IPS-15b (cell line): Measurements from ENCODE around the gene NR2F6.
"Not testable (repeated sequence)": the region's sequence is repeated elsewhere in the genome, so short reads cannot be mapped to it uniquely, and the experiment has no call there.

Experiments used
- H3K27me3 ChIP-seq: one replicate; pipeline ENCODE4 v1.6.1; 2013; ENCODE audit warnings: low read length; ENCODE audit not compliant: control insufficient read depth, insufficient read depth
- H3K36me3 ChIP-seq: one replicate; pipeline ENCODE4 v1.6.1; 2013; ENCODE audit warnings: low read length; ENCODE audit not compliant: control insufficient read depth, insufficient read depth
- H3K4me1 ChIP-seq: one replicate; pipeline ENCODE4 v1.6.1; 2013; ENCODE audit warnings: mild to moderate bottlenecking, low read length; ENCODE audit not compliant: control insufficient read depth, insufficient read depth
- H3K4me3 ChIP-seq: one replicate; pipeline ENCODE4 v1.5.1; 2013; ENCODE audit warnings: low read depth, low read length
- H3K9ac ChIP-seq: one replicate; pipeline ENCODE4 v1.6.1; 2013; ENCODE audit warnings: low read depth, mild to moderate bottlenecking, low read length
- H3K9me3 ChIP-seq: one replicate; pipeline ENCODE4 v1.6.1; 2013; ENCODE audit warnings: mild to moderate bottlenecking, low read length; ENCODE audit not compliant: control insufficient read depth, insufficient read depth

NR2F6 gene

DNA sequence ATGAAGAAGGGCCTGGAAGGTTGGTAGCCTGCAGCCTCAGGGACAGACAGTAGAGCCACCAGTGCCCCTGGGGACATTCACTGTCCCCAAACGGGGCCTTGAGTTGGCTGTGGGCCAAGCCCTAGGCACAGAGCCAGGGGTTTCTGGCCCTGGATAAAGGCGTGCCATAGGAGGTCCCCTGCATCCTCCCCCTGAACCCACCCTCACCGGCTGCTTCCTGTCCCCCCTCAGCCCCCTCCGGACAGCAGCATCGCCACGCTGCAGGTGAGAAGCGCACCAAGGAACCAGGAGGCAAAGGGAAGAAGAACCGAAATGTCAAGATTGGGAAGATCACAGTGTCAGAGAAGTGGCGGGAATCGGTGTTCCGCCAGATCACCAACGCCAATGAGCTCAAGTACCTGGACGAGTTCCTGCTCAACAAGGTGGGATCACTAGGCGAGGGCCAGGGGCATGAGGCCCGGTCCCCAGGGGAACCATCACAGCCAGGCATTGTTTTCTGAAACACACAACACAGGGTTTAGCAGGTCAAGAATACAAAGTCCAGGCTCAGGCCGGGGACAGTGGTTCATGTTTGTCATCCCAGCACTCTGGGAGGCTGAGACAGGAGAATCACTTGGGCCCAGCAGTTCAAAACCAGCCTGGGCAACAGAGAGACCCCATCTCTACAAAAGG is 45.2 kb downstream of the NR2F6 start:
- Histone ChIP-seq H3K9me3 (no peaks in the 10 kb centered on the region), H3K27me3 (no peaks in the 10 kb centered on the region), H3K9ac (no peak overlapping the region), H3K36me3 (peaks cover 30% of the 10 kb centered on the region), H3K4me3 (no peak overlapping the region), H3K4me1 (no peaks in the 10 kb centered on the region)

DNA sequence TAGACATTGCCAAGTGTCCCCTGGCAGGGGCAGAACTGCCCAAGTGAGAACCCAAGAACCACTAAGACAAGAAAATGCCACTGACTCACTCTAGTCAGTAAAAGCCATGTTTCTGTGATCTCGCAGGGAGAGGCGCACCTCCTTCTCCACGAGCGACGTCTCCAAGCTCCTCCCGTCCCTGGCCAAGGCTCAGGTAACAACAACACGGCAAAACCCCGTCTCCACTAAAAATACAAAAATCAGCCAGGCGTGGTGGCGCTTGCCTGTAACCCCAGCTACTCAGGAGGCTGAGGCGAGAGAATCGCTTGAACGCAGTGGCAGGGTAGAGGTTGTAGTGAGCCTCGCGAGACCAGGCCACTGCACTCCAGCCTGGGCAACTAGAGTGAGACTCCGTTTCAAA is 48.1 kb downstream of the NR2F6 start:
- Histone ChIP-seq H3K36me3 (peaks cover 45% of the 10 kb centered on the region), H3K9me3 (no peaks in the 10 kb centered on the region), H3K9ac (no peak overlapping the region), H3K27me3 (no peaks in the 10 kb centered on the region), H3K4me1 (no peaks in the 10 kb centered on the region), H3K4me3 (no peak overlapping the region)

DNA sequence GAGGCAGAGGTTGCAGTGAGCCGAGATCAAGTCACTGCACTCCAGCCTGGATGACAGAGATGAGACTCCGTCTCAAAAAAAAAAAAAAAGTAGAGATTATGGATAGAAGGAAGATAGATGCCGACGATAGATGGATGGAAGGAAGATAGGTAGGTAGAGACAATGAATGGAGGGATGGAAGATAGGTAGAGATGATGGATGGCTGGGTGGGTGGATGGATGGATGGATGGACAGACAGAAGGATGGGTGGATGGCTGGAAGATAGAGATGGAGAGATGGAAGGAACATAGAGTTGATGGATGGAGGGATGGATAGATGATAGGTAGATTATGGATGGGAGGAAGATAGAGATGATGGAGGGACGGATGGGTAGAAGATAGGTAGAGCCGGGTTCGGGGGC is 49.1 kb downstream of the NR2F6 start:
- Histone ChIP-seq H3K27me3 (no peaks in the 10 kb centered on the region), H3K9ac (no peak overlapping the region), H3K4me3 (no peak overlapping the region), H3K9me3 (no peaks in the 10 kb centered on the region), H3K4me1 (no peaks in the 10 kb centered on the region), H3K36me3 (peaks cover 38% of the 10 kb centered on the region)

DNA sequence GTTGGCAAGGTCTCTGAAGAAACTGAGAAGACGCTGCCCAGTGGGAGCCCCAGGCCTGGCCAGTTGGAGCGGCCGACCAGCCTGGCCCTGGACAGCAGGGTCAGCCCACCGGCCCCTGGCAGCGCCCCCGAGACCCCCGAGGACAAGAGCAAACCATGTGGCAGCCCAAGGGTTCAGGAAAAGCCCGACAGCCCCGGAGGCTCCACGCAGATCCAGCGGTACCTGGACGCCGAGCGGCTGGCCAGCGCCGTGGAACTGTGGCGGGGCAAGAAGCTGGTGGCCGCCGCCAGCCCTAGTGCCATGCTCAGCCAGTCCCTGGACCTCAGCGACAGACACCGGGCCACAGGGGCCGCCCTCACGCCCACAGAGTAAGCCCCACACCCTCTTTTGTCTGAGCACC is 50.6 kb downstream of the NR2F6 start:
- H3K27me3 ChIP-seq: no peaks in the 10 kb centered on the region
- no peaks in the 10 kb centered on the region for H3K4me1 ChIP-seq
- peaks cover 34% of the 10 kb centered on the region for H3K36me3 ChIP-seq
- no peaks in the 10 kb centered on the region for H3K9me3 ChIP-seq
- H3K9ac ChIP-seq: no peak overlapping the region
- H3K4me3 ChIP-seq: no peak overlapping the region

DNA sequence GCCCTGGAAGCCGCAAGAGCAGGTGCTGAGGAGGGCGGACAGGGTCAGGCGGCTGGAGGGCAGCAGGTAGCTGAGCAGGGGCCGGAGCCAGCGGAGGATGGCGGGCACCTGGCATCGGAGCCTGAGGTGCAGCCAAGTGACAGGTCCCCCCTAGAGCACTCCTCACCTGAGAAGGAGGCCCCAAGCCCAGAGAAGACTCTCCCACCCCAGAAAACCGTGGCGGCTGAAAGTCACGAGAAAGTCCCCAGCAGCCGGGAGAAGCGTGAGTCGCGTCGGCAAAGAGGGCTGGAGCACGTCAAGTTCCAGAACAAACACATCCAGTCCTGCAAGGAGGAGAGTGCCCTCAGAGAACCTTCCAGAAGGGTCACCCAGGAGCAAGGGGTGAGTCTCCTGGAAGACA is 51.1 kb downstream of the NR2F6 start:
- Histone ChIP-seq H3K9ac (no peak overlapping the region), H3K9me3 (no peaks in the 10 kb centered on the region), H3K36me3 (peaks cover 34% of the 10 kb centered on the region), H3K4me3 (no peak overlapping the region), H3K27me3 (no peaks in the 10 kb centered on the region), H3K4me1 (no peaks in the 10 kb centered on the region)

DNA sequence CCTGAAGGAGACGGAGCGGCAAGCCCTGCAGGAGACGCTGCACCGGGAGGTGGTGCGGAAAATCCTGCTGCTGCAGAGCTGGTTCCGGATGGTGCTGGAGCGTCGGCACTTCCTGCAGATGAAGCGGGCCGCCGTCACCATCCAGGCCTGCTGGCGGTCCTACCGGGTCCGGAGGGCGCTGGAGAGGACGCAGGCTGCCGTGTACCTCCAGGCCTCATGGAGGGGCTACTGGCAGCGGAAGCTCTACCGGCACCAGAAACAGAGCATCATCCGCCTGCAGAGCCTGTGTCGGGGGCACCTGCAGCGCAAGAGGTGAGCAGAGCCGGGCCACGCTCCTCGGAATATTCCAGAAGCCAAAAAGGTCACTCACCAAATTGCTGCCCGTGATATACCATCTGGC is 53.0 kb downstream of the NR2F6 start:
- Histone ChIP-seq H3K4me3 (no peak overlapping the region), H3K27me3 (no peaks in the 10 kb centered on the region), H3K4me1 (no peaks in the 10 kb centered on the region), H3K9me3 (no peaks in the 10 kb centered on the region), H3K36me3 (peaks cover 41% of the 10 kb centered on the region), H3K9ac (no peak overlapping the region)

DNA sequence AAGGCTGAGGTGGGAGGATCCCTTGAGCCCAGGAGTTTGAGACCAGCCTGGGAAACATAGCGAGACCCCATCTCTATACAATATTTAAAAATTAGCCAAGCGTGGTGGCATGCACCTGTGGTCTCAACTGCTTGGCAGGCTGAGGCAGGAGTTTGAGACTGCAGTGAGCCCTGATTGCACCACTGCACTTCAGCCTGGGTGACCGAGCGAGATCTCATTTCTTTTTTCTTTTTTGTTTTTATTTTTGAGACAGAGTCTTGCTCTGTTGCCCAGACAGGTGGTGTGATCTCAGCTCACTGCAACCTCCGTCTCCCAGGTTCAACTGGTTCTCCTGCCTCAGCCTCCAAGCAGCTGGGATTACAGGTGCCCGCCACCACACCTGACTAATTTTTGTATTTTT is 54.0 kb downstream of the NR2F6 start:
- not testable (repeated sequence) for H3K9ac ChIP-seq, H3K4me1 ChIP-seq, H3K27me3 ChIP-seq, H3K4me3 ChIP-seq, H3K9me3 ChIP-seq
- peaks cover 43% of the 10 kb centered on the region for H3K36me3 ChIP-seq

DNA sequence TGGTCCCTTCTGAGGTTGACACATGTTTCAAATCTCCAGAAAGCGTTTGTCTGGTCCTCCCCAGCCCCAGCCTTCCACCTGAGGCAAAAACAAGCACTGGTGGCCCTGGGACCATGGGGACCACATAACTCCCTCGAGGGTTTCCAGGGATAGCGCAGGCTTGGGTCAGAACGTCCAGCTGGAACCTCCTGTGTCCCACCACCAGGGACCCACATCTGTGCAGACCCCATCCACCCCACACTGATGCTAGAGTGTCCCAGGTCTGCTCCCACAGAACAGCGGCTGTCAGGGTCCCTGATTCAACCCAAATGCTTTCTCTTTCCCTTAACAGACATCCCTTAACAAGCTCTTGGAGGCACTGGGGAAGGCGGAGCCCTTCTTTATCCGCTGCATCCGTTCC is 60.1 kb downstream of the NR2F6 start:
- Histone ChIP-seq H3K9me3 (no peaks in the 10 kb centered on the region), H3K4me3 (no peak overlapping the region), H3K4me1 (no peaks in the 10 kb centered on the region), H3K36me3 (peaks cover 21% of the 10 kb centered on the region), H3K27me3 (no peaks in the 10 kb centered on the region), H3K9ac (no peak overlapping the region)

DNA sequence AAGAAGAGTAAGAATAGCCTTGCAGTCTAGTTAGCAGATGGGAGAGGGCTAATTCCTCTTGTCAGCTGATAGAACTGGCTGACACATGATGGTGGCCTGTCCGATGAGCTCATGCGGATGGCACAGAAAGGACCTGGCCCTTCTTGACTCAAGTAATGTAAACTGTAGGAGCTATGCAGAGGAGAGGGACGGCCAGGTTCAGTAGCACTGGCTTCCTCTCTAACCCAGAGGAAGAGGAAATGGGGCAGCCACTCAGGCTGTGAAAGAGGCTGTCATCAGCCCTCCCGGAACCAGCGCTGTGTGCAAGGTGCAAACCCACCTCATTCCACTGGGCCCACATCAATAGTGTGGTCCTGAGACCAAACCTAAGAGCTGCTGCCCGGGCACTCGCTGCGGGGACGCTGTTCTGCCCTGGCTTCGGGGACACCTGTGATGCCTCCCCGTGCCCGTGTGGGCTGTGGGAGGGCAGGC is 61.3 kb downstream of the NR2F6 start:
- Histone ChIP-seq H3K36me3 (peaks cover 21% of the 10 kb centered on the region), H3K9ac (no peak overlapping the region), H3K4me3 (no peak overlapping the region)

DNA sequence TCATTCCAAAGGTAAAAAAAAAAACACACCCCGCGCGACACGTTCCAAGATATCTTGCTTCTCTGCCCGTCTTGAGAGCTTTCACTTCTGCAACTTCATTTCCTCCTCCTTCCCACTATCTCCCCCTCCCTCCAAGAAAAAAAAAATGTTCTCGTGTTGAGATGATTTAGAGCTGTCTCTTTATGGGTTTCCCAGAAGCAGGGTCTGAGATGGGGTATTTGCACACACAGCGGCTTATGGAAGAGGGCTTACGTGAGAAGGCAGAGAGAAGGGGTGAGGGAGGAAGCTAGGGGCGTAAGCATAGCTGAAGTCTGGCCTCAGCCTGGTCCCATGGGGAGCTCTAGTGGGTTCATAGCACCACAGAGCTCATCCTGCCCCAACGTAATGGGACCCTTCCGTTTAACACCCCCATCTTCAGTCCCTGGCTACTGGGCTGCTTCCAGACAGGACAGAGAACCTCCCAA is 61.8 kb downstream of the NR2F6 start:
- Histone ChIP-seq H3K9me3 (no peaks in the 10 kb centered on the region), H3K9ac (no peak overlapping the region), H3K4me3 (no peak overlapping the region), H3K36me3 (peaks cover 18% of the 10 kb centered on the region), H3K4me1 (no peaks in the 10 kb centered on the region), H3K27me3 (no peaks in the 10 kb centered on the region)

More for the DNA sequence above, 61.3 kb downstream of the NR2F6 start:
- Histone ChIP-seq H3K27me3 (no peaks in the 10 kb centered on the region), H3K9me3 (no peaks in the 10 kb centered on the region), H3K4me1 (no peaks in the 10 kb centered on the region)

DNA sequence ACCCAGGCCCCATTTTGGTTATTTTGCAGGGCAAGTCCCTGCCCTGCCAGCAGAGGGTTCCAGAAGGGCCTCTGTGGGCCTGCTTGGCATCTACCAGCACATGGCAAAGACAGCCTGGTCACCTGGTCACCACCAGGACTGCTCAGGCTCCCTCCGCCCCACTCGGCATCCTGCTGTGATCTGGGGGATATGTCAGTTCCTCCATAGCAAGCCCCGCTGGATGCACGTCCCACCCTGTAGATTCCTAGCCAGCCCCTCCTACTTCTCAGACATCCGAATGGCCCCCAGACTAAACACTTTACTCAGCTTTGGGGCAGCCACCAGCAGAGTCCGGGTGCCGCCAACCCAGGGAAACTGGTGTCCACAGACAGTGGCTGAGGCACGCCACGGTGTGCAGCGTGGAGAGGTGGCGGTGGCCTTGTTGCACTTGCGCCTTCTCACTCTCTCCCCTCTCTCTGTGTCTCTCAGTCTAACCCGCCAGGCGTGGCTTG is 62.4 kb downstream of the NR2F6 start:
- H3K9ac ChIP-seq: no peak overlapping the region
- no peaks in the 10 kb centered on the region for H3K4me1 ChIP-seq
- H3K36me3 ChIP-seq: peaks cover 18% of the 10 kb centered on the region
- H3K4me3 ChIP-seq: no peak overlapping the region
- no peaks in the 10 kb centered on the region for H3K27me3 ChIP-seq
- H3K9me3 ChIP-seq: no peaks in the 10 kb centered on the region
